ENCODE data around the gene TFB1M.
A peak's percentile ranks its signal among the peaks of the same experiment; 100 is the strongest.
"Not testable (repeated sequence)": the region's sequence is repeated elsewhere in the genome, so short reads cannot be mapped to it uniquely, and the experiment has no call there.

TFB1M gene

GRCh38 chr6:155244434-155244833, 69.8 kb downstream of the TFB1M start:
- no peak for DNase-seq (ENCODE audit: low read depth in 1 of 2, low spot score in 1 of 2)

- DNase-seq (ENCODE audit: low read depth in 1 of 2, low spot score in 1 of 2) = no peak
Observed at GRCh38 chr6:155241966-155242365, 72.3 kb downstream of the TFB1M start.

GRCh38 chr6:155240905-155241600, 73.2 kb downstream of the TFB1M start:
- no peak for DNase-seq (ENCODE audit: low read depth in 1 of 2, low spot score in 1 of 2)

- DNase-seq (ENCODE audit: low read depth in 1 of 2, low spot score in 1 of 2) = no peak
Observed at GRCh38 chr6:155237613-155238012, 76.7 kb downstream of the TFB1M start.

GRCh38 chr6:155235087-155235486, 79.2 kb downstream of the TFB1M start:
- no peak for DNase-seq (ENCODE audit: low read depth in 1 of 2, low spot score in 1 of 2)

- no peak for DNase-seq (ENCODE audit: low read depth in 1 of 2, low spot score in 1 of 2)
Observed at GRCh38 chr6:155234687-155235086, 79.6 kb downstream of the TFB1M start.

GRCh38 chr6:155234167-155234566, 80.1 kb downstream of the TFB1M start:
- DNase-seq (ENCODE audit: low read depth in 1 of 2, low spot score in 1 of 2) = no peak

GRCh38 chr6:155232848-155233247, 81.4 kb downstream of the TFB1M start:
- DNase-seq (ENCODE audit: low read depth in 1 of 2, low spot score in 1 of 2) = no peak

GRCh38 chr6:155230975-155231374, 83.3 kb downstream of the TFB1M start:
- not testable (repeated sequence) for DNase-seq (ENCODE audit: low read depth in 1 of 2, low spot score in 1 of 2)

- no peak for DNase-seq (ENCODE audit: low read depth in 1 of 2, low spot score in 1 of 2)
Observed at GRCh38 chr6:155228546-155229166, 85.6 kb downstream of the TFB1M start.

GRCh38 chr6:155227046-155227445, 87.2 kb downstream of the TFB1M start:
- no peak for DNase-seq (ENCODE audit: low read depth in 1 of 2, low spot score in 1 of 2)

- no peak for DNase-seq (ENCODE audit: low read depth in 1 of 2, low spot score in 1 of 2)
Observed at GRCh38 chr6:155224618-155225017, 89.7 kb downstream of the TFB1M start.

GRCh38 chr6:155223646-155224451, 90.4 kb downstream of the TFB1M start:
- DNase-seq (ENCODE audit: low read depth in 1 of 2, low spot score in 1 of 2) = peak; percentile 13 to 65

- no peak for DNase-seq (ENCODE audit: low read depth in 1 of 2, low spot score in 1 of 2)
Observed at GRCh38 chr6:155222506-155222905, 91.8 kb downstream of the TFB1M start.

GRCh38 chr6:155221086-155221485, 93.2 kb downstream of the TFB1M start:
- DNase-seq (ENCODE audit: low read depth in 1 of 2, low spot score in 1 of 2) = no peak

GRCh38 chr6:155219858-155220301, 94.4 kb downstream of the TFB1M start:
- DNase-seq (ENCODE audit: low read depth in 1 of 2, low spot score in 1 of 2) = no peak

GRCh38 chr6:155219299-155219698, 95.0 kb downstream of the TFB1M start:
- DNase-seq (ENCODE audit: low read depth in 1 of 2, low spot score in 1 of 2) = no peak

- DNase-seq (ENCODE audit: low read depth in 1 of 2, low spot score in 1 of 2) = not testable (repeated sequence)
Observed at GRCh38 chr6:155218711-155219110, 95.6 kb downstream of the TFB1M start.

GRCh38 chr6:155216312-155217046, 97.8 kb downstream of the TFB1M start:
- no peak for DNase-seq (ENCODE audit: low read depth in 1 of 2, low spot score in 1 of 2)

- no peak for DNase-seq (ENCODE audit: low read depth in 1 of 2, low spot score in 1 of 2)
Observed at GRCh38 chr6:155215906-155216305, 98.4 kb downstream of the TFB1M start.

- no peak for DNase-seq (ENCODE audit: low read depth in 1 of 2, low spot score in 1 of 2)
Observed at GRCh38 chr6:155213611-155214372, 100.5 kb downstream of the TFB1M start.
